Right lobe of liver (tissue), 4 donors: Measurements from ENCODE around the gene LRCH3.

Experiments
- CTCF ChIP-seq, 4 donors: fragments of 200-600 bp in 3 of 4; fragments of 450-650 bp in 1 of 4; IDR thresholded peaks; one replicate each; pipeline versions ENCODE4 v1.5.1 to v1.8.0; 2016 to 2022; ENCODE audit warnings: antibody characterized with exemption in 4 of 4, mild to moderate bottlenecking in 2 of 4
- POLR2A ChIP-seq: fragments of 450-650 bp; IDR thresholded peaks from one replicate; pipeline ENCODE4 v1.6.1; 2017; ENCODE audit warnings: antibody characterized with exemption, mild to moderate bottlenecking
- donor health status: DM: no; HTN: no; CAD: no.
- donor health status: DM: no; HTN: no; CAD: no.
- donor health status: DM: no; HTN: yes; CAD: no.

GRCh38 chr3:197847866-197848401, 56.9 kb downstream of the LRCH3 start:
- TF ChIP-seq CTCF (IDR thresholded peaks at IDR 0.05) (no peak), POLR2A (no peak)
